Peyer's patch (tissue), 4 donors: ENCODE measurements around the gene COQ9.

Experiments
- POLR2A ChIP-seq, 2 donors: fragments of 450-650 bp; IDR thresholded peaks; one replicate each; pipeline ENCODE4 v1.5.1; 2017; ENCODE audit warnings: antibody characterized with exemption in 2 of 2, mild to moderate bottlenecking in 2 of 2, moderate library complexity in 2 of 2
- TF ChIP-seq, protein P1 (sequence below), 6 experiments: fragments of 450-650 bp in 4 of 6; fragments of 200-600 bp in 2 of 6; sonication (generic) in 1 of 6; IDR thresholded peaks; one replicate each; pipeline ENCODE4 v1.5.1; 2017 to 2019; ENCODE audit warnings: antibody characterized with exemption in 6 of 6, mild to moderate bottlenecking in 3 of 6, moderate library complexity in 1 of 6

GRCh38 chr16:57416084-57416483 lies 31.2 kb upstream of the COQ9 start:
- TF ChIP-seq, protein P1, sequence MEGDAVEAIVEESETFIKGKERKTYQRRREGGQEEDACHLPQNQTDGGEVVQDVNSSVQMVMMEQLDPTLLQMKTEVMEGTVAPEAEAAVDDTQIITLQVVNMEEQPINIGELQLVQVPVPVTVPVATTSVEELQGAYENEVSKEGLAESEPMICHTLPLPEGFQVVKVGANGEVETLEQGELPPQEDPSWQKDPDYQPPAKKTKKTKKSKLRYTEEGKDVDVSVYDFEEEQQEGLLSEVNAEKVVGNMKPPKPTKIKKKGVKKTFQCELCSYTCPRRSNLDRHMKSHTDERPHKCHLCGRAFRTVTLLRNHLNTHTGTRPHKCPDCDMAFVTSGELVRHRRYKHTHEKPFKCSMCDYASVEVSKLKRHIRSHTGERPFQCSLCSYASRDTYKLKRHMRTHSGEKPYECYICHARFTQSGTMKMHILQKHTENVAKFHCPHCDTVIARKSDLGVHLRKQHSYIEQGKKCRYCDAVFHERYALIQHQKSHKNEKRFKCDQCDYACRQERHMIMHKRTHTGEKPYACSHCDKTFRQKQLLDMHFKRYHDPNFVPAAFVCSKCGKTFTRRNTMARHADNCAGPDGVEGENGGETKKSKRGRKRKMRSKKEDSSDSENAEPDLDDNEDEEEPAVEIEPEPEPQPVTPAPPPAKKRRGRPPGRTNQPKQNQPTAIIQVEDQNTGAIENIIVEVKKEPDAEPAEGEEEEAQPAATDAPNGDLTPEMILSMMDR (IDR thresholded peaks at IDR 0.05), result no peak
- no peak for TF ChIP-seq POLR2A (IDR thresholded peaks at IDR 0.05)
